Brain pericyte (primary cell): Measurements from ENCODE around the gene LCE3A.

Experiments used
- DNase-seq: peaks from one replicate; pipeline ENCODE4 v3.0.0-alpha.2; 2012; ENCODE audit warnings: low read depth, low spot score

Gene LCE3A

DNA sequence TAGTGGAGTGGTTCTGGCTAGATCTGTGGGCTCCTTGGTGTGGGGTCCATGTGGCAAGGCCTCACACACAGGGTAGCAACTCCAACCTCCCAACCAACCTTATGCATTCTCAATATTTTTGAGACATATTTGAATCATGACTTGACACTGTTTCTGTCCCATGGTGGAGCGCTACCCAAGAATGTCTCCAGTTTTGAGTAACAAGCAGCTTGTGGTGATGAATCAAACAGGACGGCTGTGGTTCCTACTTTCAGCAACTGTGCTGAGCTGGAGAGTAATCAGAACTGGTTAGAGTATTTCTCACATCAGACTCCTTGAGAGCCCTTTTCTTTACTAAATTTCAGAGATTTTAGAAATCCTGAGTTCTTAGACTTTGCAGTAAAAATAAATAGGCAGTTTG, 45.7 kb downstream of the LCE3A start:
- DNase-seq: no peak
